ENCODE data around the gene TNF. TPM values are rescaled to one million over a fixed set of nuclear protein-coding genes. Genes with fewer than 3 reads are reported as not detected.
A peak's percentile ranks its signal among the peaks of the same experiment; 100 is the strongest.

TNF gene
- total and polyA plus RNA-seq, 10 donors = 5.5 to 18.3 (median 12.5) TPM

- WGBS, 5 donors = 0 to 1% (median 0%) methylated on average over 31 to 61 of the region's 67 CpGs
- H3K27me3 ChIP-seq (replicated peaks in 1 of 7) = no peaks in the 10 kb centered on the region
- peak within 1 kb of the TSS; percentile 57 to 89 (median 76) for H3K4me3 ChIP-seq
- intact Hi-C loops (cut with DNase I; ENCODE audit: low total_unique reads) = no loop called here
- TF ChIP-seq POLR2A (IDR thresholded peaks at IDR 0.05) (peak; percentile 27 to 58 (median 57)), CTCF (IDR thresholded peaks at IDR 0.05 in 8 of 11, conservative IDR thresholded peaks at IDR 0.05 in 3 of 11) (no peak), POLR2AphosphoS5 (IDR thresholded peaks at IDR 0.05) (peak in 2 of 3 donors; percentile 60 to 67)
- H3K36me3 ChIP-seq = peaks cover 7 to 37% (median 26%) of the 10 kb centered on the region in 6 donors
- peak; percentile 98 for DNase-seq
- H3K27ac ChIP-seq = peak within 1 kb of the TSS; percentile 97 to 100 (median 98)
- H3K4me1 ChIP-seq = peaks cover 14 to 55% (median 35%) of the 10 kb centered on the region in 6 donors
- H3K9me3 ChIP-seq = no peaks in the 10 kb centered on the region
Measured at GRCh38 chr6:31620586-31621319, 45.4 kb downstream of the TNF start, which contains the start of gene PRRC2A. Gene PRRC2A (plus strand): TSS chr6:31620715. CDS start chr6:31622790, 2,075 bp downstream.

DNA sequence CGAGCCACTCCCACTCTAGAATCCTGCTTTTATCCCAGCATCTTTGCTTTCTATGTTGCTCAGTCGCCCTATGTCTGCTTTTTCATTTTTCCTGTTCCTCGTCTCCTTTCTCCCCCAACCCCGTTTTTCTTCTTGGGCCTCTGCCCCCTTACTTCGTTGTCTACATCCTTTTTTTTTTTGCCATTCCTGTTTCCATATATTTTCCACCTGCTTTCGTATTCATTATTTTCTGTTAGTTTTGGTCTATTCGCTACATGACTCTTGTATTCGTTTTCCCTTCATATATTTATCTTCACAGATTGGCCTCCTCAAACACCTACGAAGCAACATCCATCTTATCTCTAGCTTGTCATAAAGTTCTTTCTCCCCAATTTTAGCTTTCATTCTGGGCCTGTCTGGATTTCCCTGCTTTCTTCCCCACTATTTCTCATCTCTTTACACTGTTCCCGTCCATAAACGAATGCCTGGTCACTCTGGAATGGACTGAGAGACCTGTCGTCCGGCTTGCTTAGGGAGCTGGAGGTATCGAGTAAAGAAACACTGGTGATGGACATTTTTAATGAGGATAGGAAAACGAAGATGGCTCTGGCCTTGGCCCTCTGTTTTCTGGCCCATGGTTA, 46.1 kb downstream of the TNF start:
- intact Hi-C loops (cut with DNase I; ENCODE audit: low total_unique reads) = no loop called here
- H3K4me1 ChIP-seq = peaks cover 14 to 48% (median 30%) of the 10 kb centered on the region in 6 donors
- no peaks in the 10 kb centered on the region for H3K9me3 ChIP-seq
- TF ChIP-seq POLR2A (IDR thresholded peaks at IDR 0.05) = no peak
- no peak for TF ChIP-seq POLR2AphosphoS5 (IDR thresholded peaks at IDR 0.05)
- TF ChIP-seq CTCF (IDR thresholded peaks at IDR 0.05 in 8 of 11, conservative IDR thresholded peaks at IDR 0.05 in 3 of 11) = no peak
- H3K27me3 ChIP-seq (replicated peaks in 1 of 7) = no peaks in the 10 kb centered on the region
- DNase-seq = no peak
- H3K4me3 ChIP-seq = peak overlapping the region; percentile 57 to 89 (median 76)
- peak overlapping the region; percentile 97 to 100 (median 98) for H3K27ac ChIP-seq
- peaks cover 7 to 44% (median 32%) of the 10 kb centered on the region in 6 donors for H3K36me3 ChIP-seq
- 13 to 25% (median 18%) methylated on average over 15 of the region's 15 CpGs for WGBS, 5 donors

DNA sequence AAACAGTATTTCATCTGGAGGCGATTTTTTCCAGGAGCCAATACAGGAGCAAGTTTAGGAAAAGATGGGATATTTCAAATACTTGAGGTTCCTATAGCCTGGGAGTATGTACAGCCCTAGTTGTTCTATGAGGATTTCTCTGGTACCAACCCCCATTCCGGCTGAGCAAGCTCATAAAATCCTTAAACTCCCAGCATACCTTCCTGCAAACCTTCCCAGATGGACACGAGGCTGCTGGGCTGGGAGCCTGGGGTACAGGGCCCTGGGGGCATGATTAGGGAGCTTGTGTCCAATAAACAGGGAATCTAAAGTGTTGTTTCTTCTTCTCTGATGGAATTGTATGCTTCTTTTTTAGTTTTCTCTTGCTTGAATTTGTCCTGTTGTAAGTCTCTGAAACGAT, 46.6 kb downstream of the TNF start:
- WGBS, 5 donors = 34 to 60% (median 50%) methylated on average over 4 of the region's 4 CpGs
- peaks cover 14 to 43% (median 29%) of the 10 kb centered on the region in 6 donors for H3K4me1 ChIP-seq
- intact Hi-C loops (cut with DNase I; ENCODE audit: low total_unique reads) = no loop called here

More for the DNA sequence above, 46.6 kb downstream of the TNF start:
- Histone ChIP-seq H3K27me3 (replicated peaks in 1 of 7) (no peaks in the 10 kb centered on the region), H3K9me3 (no peaks in the 10 kb centered on the region), H3K4me3 (peak overlapping the region in 6 of 8 donors; percentile 57 to 89 (median 73)), H3K36me3 (peaks cover 7 to 49% (median 38%) of the 10 kb centered on the region in 6 donors), H3K27ac (peak overlapping the region in 7 of 8 donors; percentile 97 to 100 (median 99))
- no peak for DNase-seq
- TF ChIP-seq POLR2A (IDR thresholded peaks at IDR 0.05) (no peak), POLR2AphosphoS5 (IDR thresholded peaks at IDR 0.05) (no peak), CTCF (IDR thresholded peaks at IDR 0.05 in 8 of 11, conservative IDR thresholded peaks at IDR 0.05 in 3 of 11) (no peak)
